Tibial nerve (tissue), 4 donors: ENCODE measurements around the gene SULF2. TPM values are rescaled to one million over a fixed set of nuclear protein-coding genes. Genes with fewer than 3 reads are reported as not detected.

ENCODE experiments used
- DNase-seq, 2 donors: peaks; one replicate each; pipeline ENCODE4 v3.0.0-alpha.2; 2019; ENCODE audit warnings: low spot score in 2 of 2
- H3K27ac ChIP-seq, 4 donors: fragments of 200-600 bp; sonication (generic) in 3 of 4; one replicate each; pipeline ENCODE4 v1.5.1; 2017 to 2019; ENCODE audit warnings: mild to moderate bottlenecking in 1 of 4
- H3K27me3 ChIP-seq, 2 donors: fragments of 200-600 bp; sonication (generic) in 1 of 2; one replicate each; pipeline versions ENCODE4 v1.5.1 to v1.6.0; 2017 to 2019
- H3K36me3 ChIP-seq, 3 donors: fragments of 200-600 bp; sonication (generic); one replicate each; pipeline ENCODE4 v1.5.1; 2018 to 2019
- H3K4me1 ChIP-seq, 4 donors: fragments of 200-600 bp; sonication (generic) in 3 of 4; one replicate each; pipeline ENCODE4 v1.5.1; 2017 to 2019
- H3K4me3 ChIP-seq, 4 donors: fragments of 200-600 bp; sonication (generic) in 3 of 4; one replicate each; pipeline ENCODE4 v1.5.1; 2017 to 2019; ENCODE audit warnings: mild to moderate bottlenecking in 1 of 4, moderate library complexity in 1 of 4
- H3K9me3 ChIP-seq, 4 donors: fragments of 200-600 bp; sonication (generic) in 3 of 4; one replicate each; pipeline ENCODE4 v1.5.1; 2017 to 2019
- CTCF ChIP-seq, 5 experiments: fragments of 200-600 bp in 3 of 5; fragments of 450-650 bp in 2 of 5; sonication (generic) in 3 of 5; IDR thresholded peaks; one replicate each; pipeline ENCODE4 v1.5.1; 2016 to 2019; ENCODE audit warnings: antibody characterized with exemption in 5 of 5, mild to moderate bottlenecking in 3 of 5, moderate library complexity in 2 of 5
- EP300 ChIP-seq, 2 donors: sonication (generic); formaldehyde crosslinking; IDR thresholded peaks; one replicate each; pipeline ENCODE4 v1.6.1; 2017; ENCODE audit warnings: antibody characterized with exemption in 2 of 2, mild to moderate bottlenecking in 1 of 2
- POLR2A ChIP-seq, 2 donors: fragments of 450-650 bp; IDR thresholded peaks; one replicate each; pipeline ENCODE4 v1.6.1; 2017; ENCODE audit warnings: antibody characterized with exemption in 2 of 2, mild to moderate bottlenecking in 2 of 2, moderate library complexity in 2 of 2
- WGBS, 2 donors: methylation state at CpG; one replicate each; pipeline ENCODE4 v1.1.5; 2018; 5-methylcytosine and 5-hydroxymethylcytosine counted together
- total RNA-seq, 4 donors: library from RNA; depleted of rRNA; stranded (reverse); fragments of >200 nt; gene quantifications; one replicate each; pipeline ENCODE4 v1.1.0, GENCODE V29; 2016

The SULF2 gene
- total RNA-seq, 4 donors from 2014 or later = 40.9 to 75.3 (median 59.8) TPM

DNA sequence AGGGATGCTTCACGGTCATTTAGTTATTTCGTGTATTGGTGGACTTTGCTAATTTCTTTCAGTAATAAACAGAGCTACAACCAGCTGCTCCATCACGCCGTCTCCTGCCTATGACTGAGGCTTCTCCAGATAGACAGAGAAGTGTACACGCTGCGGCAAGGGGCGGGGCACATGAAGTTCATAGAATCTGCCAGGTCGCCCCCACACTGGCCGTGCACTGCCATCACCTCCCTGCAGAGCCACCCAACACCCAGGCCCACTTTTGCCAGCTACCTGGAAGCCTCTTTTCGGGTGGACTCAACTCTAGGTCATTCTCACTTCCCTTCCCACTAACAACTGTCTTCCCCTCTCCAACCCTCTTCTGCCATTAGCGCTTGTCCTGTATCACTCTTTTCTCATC, 88.4 kb downstream of the SULF2 start:
- TF ChIP-seq POLR2A (IDR thresholded peaks at IDR 0.05) (no peak), EP300 (IDR thresholded peaks at IDR 0.05) (no peak), CTCF (IDR thresholded peaks at IDR 0.05) (no peak)
- Histone ChIP-seq H3K27ac (no peak overlapping the region), H3K4me3 (no peak overlapping the region), H3K4me1 (no peaks in the 10 kb centered on the region), H3K9me3 (peaks cover 0 to 29% (median 5%) of the 10 kb centered on the region in 4 donors), H3K27me3 (no peaks in the 10 kb centered on the region), H3K36me3 (peaks cover 0 to 11% (median 0%) of the 10 kb centered on the region in 3 donors)
- no peak for DNase-seq
- WGBS, 2 donors = 94 to 99% methylated on average over 11 of the region's 11 CpGs

DNA sequence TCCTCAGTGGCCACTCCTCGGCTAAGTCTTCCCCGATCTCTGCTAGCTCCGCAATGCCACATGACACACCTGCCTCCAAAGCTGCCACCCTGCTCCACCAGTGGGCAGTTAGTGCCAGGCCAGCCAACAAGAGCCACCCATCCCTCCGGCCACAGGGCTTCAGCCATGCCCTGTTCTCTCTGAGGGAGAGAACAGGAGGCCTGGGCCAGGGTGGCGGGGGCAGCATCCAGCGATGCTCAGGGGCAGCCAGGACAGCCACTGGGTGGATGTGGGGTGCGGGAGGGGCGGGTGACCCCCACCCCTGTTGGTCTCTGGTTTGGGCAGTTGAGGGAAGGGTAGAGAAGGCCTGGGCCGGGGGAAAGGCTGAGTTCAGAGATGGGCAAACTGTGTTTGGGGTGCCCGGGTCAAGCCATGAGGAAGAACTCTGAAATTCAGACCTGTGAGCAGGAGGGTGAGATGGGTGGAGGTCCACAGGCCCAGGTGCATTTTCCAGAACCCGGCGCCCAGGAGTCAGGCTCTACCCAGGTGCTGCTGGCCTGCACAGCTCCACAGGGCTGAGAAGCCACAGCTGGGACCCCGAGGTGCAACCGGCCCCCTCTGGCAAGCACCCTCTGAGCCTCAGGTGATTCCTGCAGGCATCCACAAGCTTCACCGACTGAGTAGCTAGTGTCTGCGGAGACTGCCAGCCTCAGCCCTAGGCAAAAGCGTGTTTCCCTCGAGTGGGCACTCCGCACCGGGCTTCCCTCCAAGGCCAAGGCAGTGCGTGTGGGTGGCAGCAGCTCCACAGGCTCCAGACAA, 91.1 kb downstream of the SULF2 start:
- Histone ChIP-seq H3K4me1 (no peaks in the 10 kb centered on the region), H3K36me3 (peaks cover 0 to 24% (median 0%) of the 10 kb centered on the region in 3 donors), H3K27me3 (no peaks in the 10 kb centered on the region), H3K27ac (no peak overlapping the region), H3K4me3 (no peak overlapping the region), H3K9me3 (peaks cover 0 to 55% (median 12%) of the 10 kb centered on the region in 4 donors)
- TF ChIP-seq EP300 (IDR thresholded peaks at IDR 0.05) = no peak
- no peak for TF ChIP-seq POLR2A (IDR thresholded peaks at IDR 0.05)
- no peak for TF ChIP-seq CTCF (IDR thresholded peaks at IDR 0.05)
- 93 to 94% methylated on average over 19 to 21 of the region's 21 CpGs for WGBS, 2 donors
- no peak for DNase-seq

DNA sequence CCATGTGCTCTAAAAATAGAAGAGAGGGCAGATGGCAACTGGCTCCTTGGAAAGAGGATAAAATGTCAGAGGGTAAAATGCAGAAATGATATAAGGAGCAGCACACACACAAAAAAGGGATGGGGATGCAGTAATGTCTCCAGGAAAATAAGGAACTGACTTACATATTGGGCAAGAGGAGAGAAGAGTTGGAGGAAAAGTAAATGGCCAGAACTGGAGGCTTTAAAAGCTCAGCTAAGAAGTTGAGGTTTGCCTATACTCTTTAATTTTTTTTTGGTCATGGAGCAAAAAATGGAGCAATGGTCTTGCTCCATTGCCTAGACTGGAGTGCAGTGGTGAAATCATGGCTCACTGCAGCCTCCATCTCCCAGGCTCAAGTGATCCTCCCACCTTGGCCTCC, 93.7 kb downstream of the SULF2 start:
- H3K4me3 ChIP-seq = no peak overlapping the region
- H3K9me3 ChIP-seq = peaks cover 0 to 55% (median 12%) of the 10 kb centered on the region in 4 donors
- TF ChIP-seq POLR2A (IDR thresholded peaks at IDR 0.05) (no peak), EP300 (IDR thresholded peaks at IDR 0.05) (no peak), CTCF (IDR thresholded peaks at IDR 0.05) (no peak)
- no peaks in the 10 kb centered on the region for H3K4me1 ChIP-seq
- H3K36me3 ChIP-seq = peaks cover 0 to 34% (median 0%) of the 10 kb centered on the region in 3 donors
- no peak for DNase-seq
- no peaks in the 10 kb centered on the region for H3K27me3 ChIP-seq
- no peak overlapping the region for H3K27ac ChIP-seq

DNA sequence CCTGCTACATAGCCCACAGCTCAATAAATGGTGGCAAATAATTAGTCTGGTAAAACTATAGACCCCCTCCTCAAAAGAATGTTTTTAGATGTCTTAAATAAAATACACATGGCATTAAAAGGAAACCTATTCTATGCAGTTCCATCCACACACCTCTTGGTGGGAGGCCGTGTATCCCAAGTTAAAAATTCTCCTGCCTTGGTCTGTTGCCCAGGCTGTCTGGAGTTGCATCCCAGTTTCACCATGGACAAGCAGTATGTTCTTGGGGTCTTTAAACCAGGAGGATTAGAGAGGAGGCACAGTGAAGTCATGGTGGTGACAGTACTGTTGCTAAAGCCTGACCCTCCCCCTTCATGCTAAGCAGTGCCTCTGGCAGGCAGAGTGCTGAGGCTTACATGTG, 95.5 kb downstream of the SULF2 start:
- Histone ChIP-seq H3K4me1 (no peaks in the 10 kb centered on the region), H3K4me3 (no peak overlapping the region), H3K9me3 (peaks cover 0 to 54% (median 12%) of the 10 kb centered on the region in 4 donors), H3K36me3 (peaks cover 0 to 34% (median 0%) of the 10 kb centered on the region in 3 donors), H3K27me3 (no peaks in the 10 kb centered on the region), H3K27ac (no peak overlapping the region)
- WGBS, 2 donors = 95 to 100% methylated on average over 1 of the region's 1 CpG
- no peak for TF ChIP-seq POLR2A (IDR thresholded peaks at IDR 0.05)
- TF ChIP-seq EP300 (IDR thresholded peaks at IDR 0.05) = no peak
- no peak for DNase-seq

GRCh38 chr20:47688385-47689381, 96.6 kb downstream of the SULF2 start:
- H3K36me3 ChIP-seq = peaks cover 0 to 30% (median 0%) of the 10 kb centered on the region in 3 donors
- no peak overlapping the region for H3K27ac ChIP-seq
- no peak for DNase-seq
- no peak for TF ChIP-seq CTCF (IDR thresholded peaks at IDR 0.05)
- no peak for TF ChIP-seq POLR2A (IDR thresholded peaks at IDR 0.05)
- TF ChIP-seq EP300 (IDR thresholded peaks at IDR 0.05) = no peak
- WGBS, 2 donors = 84 to 85% methylated on average over 17 to 18 of the region's 18 CpGs
- no peak overlapping the region for H3K4me3 ChIP-seq
- no peaks in the 10 kb centered on the region for H3K27me3 ChIP-seq
- no peaks in the 10 kb centered on the region for H3K4me1 ChIP-seq
- peaks cover 0 to 44% (median 12%) of the 10 kb centered on the region in 4 donors for H3K9me3 ChIP-seq
